WTC11 (cell line): ENCODE measurements around the gene USO1. TPM values are rescaled to one million over a fixed set of nuclear protein-coding genes. Genes with fewer than 3 reads are reported as not detected.

Source experiments
- ATAC-seq: fragments of 200-7000 bp; cut with Tn5 transposase; 2 replicates; pipeline ENCODE4 v1.10.0; 2021; ENCODE audit warnings: mild to moderate bottlenecking, moderate library complexity
- CTCF ChIA-PET: fragments of 300-600 bp; sonication (Branson Sonifier 250); formaldehyde crosslinking; loops from one replicate; lab custom pipeline; 2021; ENCODE audit warnings: antibody characterized with exemption; lab: Charles Lee
- POLR2A ChIA-PET: fragments of 350-600 bp; sonication (Branson Sonifier 250); formaldehyde crosslinking; loops from one replicate; lab custom pipeline; 2021; ENCODE audit warnings: antibody characterized with exemption; lab: Charles Lee
- DNase-seq: peaks from one replicate; pipeline ENCODE4 v3.0.0; 2021; ENCODE audit warnings: low spot score
- H3K27ac Mint-ChIP-seq: 2 replicates; pipeline ENCODE4 v1.8.0; 2021; ENCODE audit warnings: mixed read lengths
- H3K27me3 Mint-ChIP-seq: 2 replicates; pipeline ENCODE4 v1.8.0; 2021; ENCODE audit warnings: low read depth, mild to moderate bottlenecking, moderate library complexity, mixed read lengths
- H3K36me3 Mint-ChIP-seq: 2 replicates; pipeline ENCODE4 v1.8.0; 2021; ENCODE audit warnings: mixed read lengths
- H3K4me1 Mint-ChIP-seq: 2 replicates; pipeline ENCODE4 v1.8.0; 2022; ENCODE audit warnings: mixed read lengths
- H3K4me3 Mint-ChIP-seq: 2 replicates; pipeline ENCODE4 v1.8.0; 2021; ENCODE audit warnings: mild to moderate bottlenecking, moderate library complexity, mixed read lengths
- H3K9me3 Mint-ChIP-seq: 2 replicates; pipeline ENCODE4 v1.8.0; 2021; ENCODE audit warnings: mixed read lengths
- AFF4 ChIP-seq: sonication (generic); formaldehyde crosslinking; IDR thresholded peaks from 2 replicates; pipeline ENCODE4 v1.8.1; 2023; ENCODE audit warnings: mild to moderate bottlenecking, missing genetic modification reagents, borderline replicate concordance
- CBFB ChIP-seq: sonication (generic); formaldehyde crosslinking; IDR thresholded peaks from 2 replicates; pipeline ENCODE4 v1.8.1; 2022; ENCODE audit warnings: mild to moderate bottlenecking, low read depth, missing genetic modification reagents
- EMX1 ChIP-seq: fragments of 250-450 bp; sonication (Bioruptor Pico); IDR thresholded peaks from 2 replicates; pipeline ENCODE4 v1.8.0; 2021; ENCODE audit warnings: mild to moderate bottlenecking
- GTF2I ChIP-seq: fragments of 250-450 bp; sonication (Bioruptor Pico); conservative IDR thresholded peaks from 2 replicates; pipeline ENCODE4 v1.4.0; 2021; ENCODE audit warnings: mild to moderate bottlenecking
- MLX ChIP-seq: sonication (generic); formaldehyde crosslinking; IDR thresholded peaks from 2 replicates; pipeline ENCODE4 v1.8.1; 2023; ENCODE audit warnings: mild to moderate bottlenecking, missing genetic modification reagents, moderate library complexity
- MYBL2 ChIP-seq: sonication (generic); formaldehyde crosslinking; IDR thresholded peaks from 2 replicates; pipeline ENCODE4 v1.8.1; 2023; ENCODE audit warnings: mild to moderate bottlenecking, moderate library complexity, missing genetic modification reagents
- NR1H2 ChIP-seq: sonication (generic); formaldehyde crosslinking; IDR thresholded peaks from 2 replicates; pipeline ENCODE4 v1.9.0; 2021; ENCODE audit warnings: mild to moderate bottlenecking, moderate library complexity, missing genetic modification reagents
- NR2C2 ChIP-seq: sonication (generic); formaldehyde crosslinking; IDR thresholded peaks from 2 replicates; pipeline ENCODE4 v1.8.0; 2022; ENCODE audit warnings: mild to moderate bottlenecking, missing genetic modification reagents
- SMAD4 ChIP-seq: sonication (generic); formaldehyde crosslinking; IDR thresholded peaks from 2 replicates; pipeline ENCODE4 v1.8.0; 2022; ENCODE audit warnings: mild to moderate bottlenecking, missing genetic modification reagents
- TEAD4 ChIP-seq: sonication (generic); formaldehyde crosslinking; IDR thresholded peaks from 2 replicates; pipeline ENCODE4 v1.8.0; 2022; ENCODE audit warnings: mild to moderate bottlenecking, missing genetic modification reagents
- TP53 ChIP-seq: sonication (generic); formaldehyde crosslinking; IDR thresholded peaks from 2 replicates; pipeline ENCODE4 v1.8.1; 2023; ENCODE audit warnings: mild to moderate bottlenecking, missing genetic modification reagents
- ZBTB21 ChIP-seq: sonication (generic); formaldehyde crosslinking; IDR thresholded peaks from 2 replicates; pipeline ENCODE4 v1.8.1; 2023; ENCODE audit warnings: mild to moderate bottlenecking, missing genetic modification reagents, borderline replicate concordance
- ZMAT4 ChIP-seq: fragments of 250-450 bp; sonication (Bioruptor Pico); IDR thresholded peaks from 2 replicates; pipeline ENCODE4 v1.9.0; 2021; ENCODE audit warnings: mild to moderate bottlenecking
- ZNF219 ChIP-seq: sonication (generic); formaldehyde crosslinking; IDR thresholded peaks from 2 replicates; pipeline ENCODE4 v1.8.0; 2023; ENCODE audit warnings: missing genetic modification reagents, mild to moderate bottlenecking, borderline replicate concordance
- ZNF232 ChIP-seq: sonication (generic); formaldehyde crosslinking; IDR thresholded peaks from 2 replicates; pipeline ENCODE4 v1.8.0; 2022; ENCODE audit warnings: mild to moderate bottlenecking, missing genetic modification reagents
- ZNF317 ChIP-seq: sonication (generic); formaldehyde crosslinking; IDR thresholded peaks from 2 replicates; pipeline ENCODE4 v1.8.1; 2023; ENCODE audit warnings: low read depth, mild to moderate bottlenecking, moderate library complexity, missing genetic modification reagents, borderline replicate concordance
- total RNA-seq: library from RNA; stranded (reverse); gene quantifications from 3 replicates; pipeline ENCODE4 v1.2.3, GENCODE V29; 2021
- TF ChIP-seq, protein P1 (sequence below): sonication (generic); formaldehyde crosslinking; IDR thresholded peaks from 2 replicates; pipeline ENCODE4 v1.8.0; 2022; ENCODE audit warnings: missing genetic modification reagents
- TF ChIP-seq, protein P2 (sequence below): sonication (generic); formaldehyde crosslinking; IDR thresholded peaks from 2 replicates; pipeline ENCODE4 v1.8.1; 2023; ENCODE audit warnings: mild to moderate bottlenecking, missing genetic modification reagents, moderate library complexity
- TF ChIP-seq, protein P3 (sequence below): sonication (generic); formaldehyde crosslinking; IDR thresholded peaks from 2 replicates; pipeline ENCODE4 v1.8.0; 2022; ENCODE audit warnings: mild to moderate bottlenecking, missing genetic modification reagents

Gene USO1
- total RNA-seq, 1 experiment from 2014 or later = 162 TPM

DNA sequence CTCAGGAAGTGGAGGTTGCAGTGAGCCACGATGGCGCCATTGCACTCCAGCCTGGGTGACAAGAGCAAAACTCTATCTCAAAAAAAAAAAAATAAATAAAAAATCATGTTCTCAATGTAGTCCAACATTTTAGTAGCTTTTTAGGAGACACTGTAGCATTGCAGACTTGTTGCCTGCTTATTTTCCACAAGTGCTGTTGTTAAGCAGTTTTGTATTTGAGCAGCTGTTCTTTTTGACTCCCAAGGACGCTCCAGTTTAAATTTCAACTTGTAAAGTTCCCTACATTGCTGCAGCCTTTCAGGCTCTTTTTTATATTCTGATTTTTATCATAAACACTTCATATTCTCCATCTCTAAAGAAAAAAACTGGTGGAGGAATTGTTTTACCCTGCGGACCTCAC is 94.7 kb downstream of the USO1 start (continued):
- no peak for TF ChIP-seq GTF2I (CRISPR knock-in tag)

GRCh38 chr4:75820197-75820596 is 95.8 kb downstream of the USO1 start:
- TF ChIP-seq ZNF317 (CRISPR knock-in tag) (no peak), CBFB (CRISPR knock-in tag) (no peak), TP53 (CRISPR knock-in tag) (no peak), TEAD4 (no peak), ZBTB21 (no peak), ZNF232 (CRISPR knock-in tag) (no peak), NR1H2 (CRISPR knock-in tag) (no peak)
- TF ChIP-seq, protein P1, sequence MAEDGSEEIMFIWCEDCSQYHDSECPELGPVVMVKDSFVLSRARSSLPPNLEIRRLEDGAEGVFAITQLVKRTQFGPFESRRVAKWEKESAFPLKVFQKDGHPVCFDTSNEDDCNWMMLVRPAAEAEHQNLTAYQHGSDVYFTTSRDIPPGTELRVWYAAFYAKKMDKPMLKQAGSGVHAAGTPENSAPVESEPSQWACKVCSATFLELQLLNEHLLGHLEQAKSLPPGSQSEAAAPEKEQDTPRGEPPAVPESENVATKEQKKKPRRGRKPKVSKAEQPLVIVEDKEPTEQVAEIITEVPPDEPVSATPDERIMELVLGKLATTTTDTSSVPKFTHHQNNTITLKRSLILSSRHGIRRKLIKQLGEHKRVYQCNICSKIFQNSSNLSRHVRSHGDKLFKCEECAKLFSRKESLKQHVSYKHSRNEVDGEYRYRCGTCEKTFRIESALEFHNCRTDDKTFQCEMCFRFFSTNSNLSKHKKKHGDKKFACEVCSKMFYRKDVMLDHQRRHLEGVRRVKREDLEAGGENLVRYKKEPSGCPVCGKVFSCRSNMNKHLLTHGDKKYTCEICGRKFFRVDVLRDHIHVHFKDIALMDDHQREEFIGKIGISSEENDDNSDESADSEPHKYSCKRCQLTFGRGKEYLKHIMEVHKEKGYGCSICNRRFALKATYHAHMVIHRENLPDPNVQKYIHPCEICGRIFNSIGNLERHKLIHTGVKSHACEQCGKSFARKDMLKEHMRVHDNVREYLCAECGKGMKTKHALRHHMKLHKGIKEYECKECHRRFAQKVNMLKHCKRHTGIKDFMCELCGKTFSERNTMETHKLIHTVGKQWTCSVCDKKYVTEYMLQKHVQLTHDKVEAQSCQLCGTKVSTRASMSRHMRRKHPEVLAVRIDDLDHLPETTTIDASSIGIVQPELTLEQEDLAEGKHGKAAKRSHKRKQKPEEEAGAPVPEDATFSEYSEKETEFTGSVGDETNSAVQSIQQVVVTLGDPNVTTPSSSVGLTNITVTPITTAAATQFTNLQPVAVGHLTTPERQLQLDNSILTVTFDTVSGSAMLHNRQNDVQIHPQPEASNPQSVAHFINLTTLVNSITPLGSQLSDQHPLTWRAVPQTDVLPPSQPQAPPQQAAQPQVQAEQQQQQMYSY = no peak
- TF ChIP-seq, protein P2, sequence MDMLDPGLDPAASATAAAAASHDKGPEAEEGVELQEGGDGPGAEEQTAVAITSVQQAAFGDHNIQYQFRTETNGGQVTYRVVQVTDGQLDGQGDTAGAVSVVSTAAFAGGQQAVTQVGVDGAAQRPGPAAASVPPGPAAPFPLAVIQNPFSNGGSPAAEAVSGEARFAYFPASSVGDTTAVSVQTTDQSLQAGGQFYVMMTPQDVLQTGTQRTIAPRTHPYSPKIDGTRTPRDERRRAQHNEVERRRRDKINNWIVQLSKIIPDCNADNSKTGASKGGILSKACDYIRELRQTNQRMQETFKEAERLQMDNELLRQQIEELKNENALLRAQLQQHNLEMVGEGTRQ (CRISPR knock-in tag) = no peak
- CTCF ChIA-PET = interaction anchor here (0.5 kb wide), 1 partner anchor 23 kb away, joined by 4 read pairs; no protein-coding TSS in a partner anchor
- ATAC-seq (no peak), DNase-seq (no peak)
- Mint-ChIP-seq H3K36me3 (peaks cover 5% of the 10 kb centered on the region), H3K4me3 (no peak overlapping the region), H3K27ac (no peak overlapping the region), H3K4me1 (no peaks in the 10 kb centered on the region), H3K9me3 (no peaks in the 10 kb centered on the region), H3K27me3 (no peaks in the 10 kb centered on the region)
- POLR2A ChIA-PET = no interaction called here

GRCh38 chr4:75820676-75821075 is 96.3 kb downstream of the USO1 start:
- CTCF ChIA-PET = interaction anchor here (0.5 to 1.4 kb wide), 3 partner anchors 23 to 75 kb away, joined by 3 to 5 read pairs (median 4); no protein-coding TSS in a partner anchor
- Mint-ChIP-seq H3K4me1 (no peaks in the 10 kb centered on the region), H3K4me3 (no peak overlapping the region), H3K36me3 (peaks cover under 1% of the 10 kb centered on the region; the same call in 1 of the 2 replicates), H3K27me3 (no peaks in the 10 kb centered on the region), H3K27ac (no peak overlapping the region), H3K9me3 (no peaks in the 10 kb centered on the region)
- POLR2A ChIA-PET = no interaction called here
- no peak for DNase-seq
- TF ChIP-seq SMAD4 (CRISPR knock-in tag) (no peak), MYBL2 (CRISPR knock-in tag) (no peak), NR2C2 (CRISPR knock-in tag) (no peak), EMX1 (CRISPR knock-in tag) (no peak), AFF4 (CRISPR knock-in tag) (no peak), ZMAT4 (CRISPR knock-in tag) (no peak), ZNF219 (CRISPR knock-in tag) (no peak), MLX (CRISPR knock-in tag) (no peak)
- TF ChIP-seq, protein P3, sequence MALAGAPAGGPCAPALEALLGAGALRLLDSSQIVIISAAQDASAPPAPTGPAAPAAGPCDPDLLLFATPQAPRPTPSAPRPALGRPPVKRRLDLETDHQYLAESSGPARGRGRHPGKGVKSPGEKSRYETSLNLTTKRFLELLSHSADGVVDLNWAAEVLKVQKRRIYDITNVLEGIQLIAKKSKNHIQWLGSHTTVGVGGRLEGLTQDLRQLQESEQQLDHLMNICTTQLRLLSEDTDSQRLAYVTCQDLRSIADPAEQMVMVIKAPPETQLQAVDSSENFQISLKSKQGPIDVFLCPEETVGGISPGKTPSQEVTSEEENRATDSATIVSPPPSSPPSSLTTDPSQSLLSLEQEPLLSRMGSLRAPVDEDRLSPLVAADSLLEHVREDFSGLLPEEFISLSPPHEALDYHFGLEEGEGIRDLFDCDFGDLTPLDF (CRISPR knock-in tag) = no peak
- ATAC-seq = no peak
